ENCODE results near the gene OR1E1.

- no peak for TF ChIP-seq EZH2 (IDR thresholded peaks at IDR 0.05; ENCODE audit: borderline replicate concordance, low read depth, low read length, severe bottlenecking)
- TF ChIP-seq CTCF (IDR thresholded peaks at IDR 0.05; ENCODE audit: borderline replicate concordance, extremely low read depth, low read length, poor library complexity, severe bottlenecking) = no peak
Measured at GRCh38 chr17:3411070-3411469, 12.9 kb upstream of the OR1E1 start, which contains the start of gene OR3A3.

Data from DND-41 (cell line).